ENCODE measurements around the gene KLK15.

The KLK15 gene

GRCh38 chr19:50833117-50833801 is at the start of gene KLK15:
TSS of gene KLK15 (minus strand) at chr19:50833574. CDS start at chr19:50831492, 2,082 bp downstream.
- TF ChIP-seq GATA2 (IDR thresholded peaks at IDR 0.05; ENCODE audit: low read depth, low read length): no peak

GRCh38 chr19:50882188-50882587 is 48.8 kb upstream of the KLK15 start:
- no peak for TF ChIP-seq GATA2 (IDR thresholded peaks at IDR 0.05; ENCODE audit: low read depth, low read length)
- TF ChIP-seq GATA3 (IDR thresholded peaks at IDR 0.05; ENCODE audit: low read depth, low read length): no peak

- TF ChIP-seq GATA3 (IDR thresholded peaks at IDR 0.05; ENCODE audit: low read depth, low read length) (no peak), GATA2 (IDR thresholded peaks at IDR 0.05; ENCODE audit: low read depth, low read length) (no peak)
Measured at GRCh38 chr19:50880241-50880640, 46.9 kb upstream of the KLK15 start.

GRCh38 chr19:50878851-50879250 is 45.5 kb upstream of the KLK15 start:
- TF ChIP-seq GATA2 (IDR thresholded peaks at IDR 0.05; ENCODE audit: low read depth, low read length) (no peak), GATA3 (IDR thresholded peaks at IDR 0.05; ENCODE audit: low read depth, low read length) (no peak)

GRCh38 chr19:50877338-50877737 is 44.0 kb upstream of the KLK15 start:
- TF ChIP-seq GATA3 (IDR thresholded peaks at IDR 0.05; ENCODE audit: low read depth, low read length) (no peak), GATA2 (IDR thresholded peaks at IDR 0.05; ENCODE audit: low read depth, low read length) (no peak)

GRCh38 chr19:50876456-50876855 is 43.1 kb upstream of the KLK15 start:
- TF ChIP-seq GATA3 (IDR thresholded peaks at IDR 0.05; ENCODE audit: low read depth, low read length) (no peak), GATA2 (IDR thresholded peaks at IDR 0.05; ENCODE audit: low read depth, low read length) (no peak)

GRCh38 chr19:50875795-50876422 is 42.5 kb upstream of the KLK15 start:
- no peak for TF ChIP-seq GATA3 (IDR thresholded peaks at IDR 0.05; ENCODE audit: low read depth, low read length)
- no peak for TF ChIP-seq GATA2 (IDR thresholded peaks at IDR 0.05; ENCODE audit: low read depth, low read length)

GRCh38 chr19:50874211-50874610 is 40.8 kb upstream of the KLK15 start:
- TF ChIP-seq GATA3 (IDR thresholded peaks at IDR 0.05; ENCODE audit: low read depth, low read length) (no peak), GATA2 (IDR thresholded peaks at IDR 0.05; ENCODE audit: low read depth, low read length) (no peak)

GRCh38 chr19:50873056-50873455 is 39.7 kb upstream of the KLK15 start, which contains the start of gene KLK2:
TSS of gene KLK2 (plus strand) at chr19:50873439. CDS start at chr19:50873474, 35 bp downstream.
- TF ChIP-seq GATA2 (IDR thresholded peaks at IDR 0.05; ENCODE audit: low read depth, low read length): no peak
- TF ChIP-seq GATA3 (IDR thresholded peaks at IDR 0.05; ENCODE audit: low read depth, low read length): no peak

GRCh38 chr19:50870417-50871089 is 37.2 kb upstream of the KLK15 start:
- TF ChIP-seq GATA2 (IDR thresholded peaks at IDR 0.05; ENCODE audit: low read depth, low read length) (no peak), GATA3 (IDR thresholded peaks at IDR 0.05; ENCODE audit: low read depth, low read length) (no peak)

- no peak for TF ChIP-seq GATA3 (IDR thresholded peaks at IDR 0.05; ENCODE audit: low read depth, low read length)
- no peak for TF ChIP-seq GATA2 (IDR thresholded peaks at IDR 0.05; ENCODE audit: low read depth, low read length)
Measured at GRCh38 chr19:50869479-50869878, 36.1 kb upstream of the KLK15 start.

GRCh38 chr19:50861496-50862286 is 28.3 kb upstream of the KLK15 start:
- TF ChIP-seq GATA3 (IDR thresholded peaks at IDR 0.05; ENCODE audit: low read depth, low read length) (no peak), GATA2 (IDR thresholded peaks at IDR 0.05; ENCODE audit: low read depth, low read length) (no peak)

GRCh38 chr19:50861010-50861409 is 27.6 kb upstream of the KLK15 start:
- no peak for TF ChIP-seq GATA2 (IDR thresholded peaks at IDR 0.05; ENCODE audit: low read depth, low read length)
- TF ChIP-seq GATA3 (IDR thresholded peaks at IDR 0.05; ENCODE audit: low read depth, low read length): no peak

- TF ChIP-seq GATA3 (IDR thresholded peaks at IDR 0.05; ENCODE audit: low read depth, low read length) (no peak), GATA2 (IDR thresholded peaks at IDR 0.05; ENCODE audit: low read depth, low read length) (no peak)
Measured at GRCh38 chr19:50859849-50860248, 26.5 kb upstream of the KLK15 start.

Measured in SH-SY5Y (cell line).